Fibroblast of lung (primary cell): ENCODE data around the gene OSBPL1A. TPM values are rescaled to one million over a fixed set of nuclear protein-coding genes. Genes with fewer than 3 reads are reported as not detected.

ENCODE experiments used
- DNase-seq, 2 donors: peaks; one replicate each; pipeline versions ENCODE4 v3.0.0 to v3.0.0-alpha.2; 2010; ENCODE audit warnings: low read depth in 2 of 2
- H2AFZ ChIP-seq: 2 replicates; pipeline ENCODE4 v1.5.1; 2012; ENCODE audit warnings: low read length, control low read depth, inconsistent platforms
- H3K27ac ChIP-seq: 2 replicates; pipeline ENCODE4 v1.5.1; 2011; ENCODE audit warnings: low read length, control low read depth; ENCODE audit not compliant: insufficient read depth
- H3K27me3 ChIP-seq: 2 replicates; pipeline ENCODE4 v1.5.1; 2011; ENCODE audit warnings: mild to moderate bottlenecking, low read length; ENCODE audit not compliant: control insufficient read depth, insufficient read depth
- H3K36me3 ChIP-seq: 2 replicates; pipeline ENCODE4 v1.5.1; 2011; ENCODE audit warnings: low read length; ENCODE audit not compliant: control insufficient read depth, insufficient read depth
- H3K4me1 ChIP-seq: 2 replicates; pipeline ENCODE4 v1.5.1; 2011; ENCODE audit warnings: low read length; ENCODE audit not compliant: control insufficient read depth, insufficient read depth; ENCODE audit errors: extremely low read depth
- H3K4me2 ChIP-seq: 2 replicates; pipeline ENCODE4 v1.5.1; 2011; ENCODE audit warnings: low read length, control low read depth; ENCODE audit not compliant: insufficient read depth; ENCODE audit errors: extremely low read depth
- H3K4me3 ChIP-seq, 4 experiments: fragments of 200-600 bp in 1 of 4; sonication (generic) in 1 of 4; replicated peaks in 1 of 4; 2 replicates each; pipeline ENCODE4 v1.5.1; 2011 to 2016; ENCODE audit warnings: low read length in 4 of 4, low read depth in 3 of 4, mild to moderate bottlenecking in 3 of 4, control low read depth in 2 of 4, inconsistent platforms in 1 of 4, mixed read lengths in 1 of 4; ENCODE audit not compliant: insufficient read depth in 1 of 4; ENCODE audit errors: control extremely low read depth in 1 of 4
- H3K79me2 ChIP-seq: 2 replicates; pipeline ENCODE4 v1.5.1; 2012; ENCODE audit warnings: mild to moderate bottlenecking, low read length, inconsistent platforms; ENCODE audit not compliant: control insufficient read depth, insufficient read depth
- H3K9ac ChIP-seq: 2 replicates; pipeline ENCODE4 v1.5.1; 2011; ENCODE audit warnings: mild to moderate bottlenecking, low read length, control low read depth; ENCODE audit not compliant: insufficient read depth
- H3K9me3 ChIP-seq: 2 replicates; pipeline ENCODE4 v1.5.1; 2012; ENCODE audit warnings: low read depth, low read length; ENCODE audit not compliant: control insufficient read depth, insufficient read depth
- H4K20me1 ChIP-seq: 2 replicates; pipeline ENCODE4 v1.5.1; 2011; ENCODE audit warnings: low read length; ENCODE audit not compliant: control insufficient read depth, insufficient read depth; ENCODE audit errors: extremely low read depth
- EZH2 ChIP-seq: IDR thresholded peaks from 2 replicates; pipeline ENCODE4 v1.5.1; 2012; ENCODE audit warnings: low read length, control low read depth, mild to moderate bottlenecking; ENCODE audit errors: missing control alignments
- polyA plus RNA-seq, 2 donors: library from polyadenylated mRNA; depleted of rRNA in 1 of 2; stranded (reverse) in 1 of 2; unstranded in 1 of 2; fragments of >200 nt; gene quantifications; 2 replicates each; pipeline ENCODE4 v1.2.1, GENCODE V29; 2011 to 2012; ENCODE audit warnings: missing spikeins in 1 of 2
- total RNA-seq: library from RNA; depleted of rRNA; stranded (reverse); fragments of >200 nt; gene quantifications from 2 replicates; pipeline ENCODE4 v1.2.1, GENCODE V29; 2014
- TF ChIP-seq, protein P1 (sequence below), 2 donors: IDR thresholded peaks in 1 of 2; conservative IDR thresholded peaks in 1 of 2; 1 replicate in 1 of 2; 2 replicates in 1 of 2; pipeline ENCODE4 v1.5.1; 2011 to 2012; ENCODE audit warnings: low read length in 2 of 2, control low read depth in 1 of 2, inconsistent platforms in 1 of 2, low read depth in 1 of 2, mild to moderate bottlenecking in 1 of 2

The OSBPL1A gene
- total and polyA plus RNA-seq, 2 donors (not counting 1 experiment from before 2014, with no cell fraction given), result 67.5 to 73.3 TPM

DNA sequence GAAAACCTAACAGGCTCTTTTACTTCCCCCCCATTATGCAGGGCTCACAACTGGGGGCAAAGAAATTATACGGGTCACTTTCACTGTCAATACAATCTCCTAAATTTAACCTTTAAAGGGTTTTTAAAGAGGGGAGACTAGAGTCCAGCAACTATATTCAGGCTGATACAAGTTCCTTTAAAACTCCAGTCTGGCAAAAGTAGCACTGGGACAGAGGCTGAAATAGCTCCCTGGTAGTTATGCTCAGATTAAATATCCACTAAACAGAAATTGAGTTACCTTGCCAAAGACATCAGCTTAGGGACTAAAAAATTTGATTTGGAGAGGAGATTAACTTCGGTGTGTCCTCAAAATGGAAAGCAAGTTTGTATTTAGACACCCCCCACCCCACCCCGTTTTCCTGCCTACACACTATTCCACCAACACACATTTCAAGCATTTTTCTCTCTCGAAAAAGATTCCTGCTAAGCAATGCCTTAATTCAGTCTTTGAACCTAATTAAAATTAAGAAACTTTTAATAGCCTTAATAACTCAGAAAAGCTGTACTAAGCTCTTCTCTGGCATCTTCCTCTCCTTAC is 127.2 kb downstream of the OSBPL1A start:
- H3K4me1 ChIP-seq, result peaks cover 3% of the 10 kb centered on the region
- H3K36me3 ChIP-seq, result no peaks in the 10 kb centered on the region
- no peaks in the 10 kb centered on the region for H3K27me3 ChIP-seq
- peak overlapping the region; percentile 31 for H3K27ac ChIP-seq
- H3K4me2 ChIP-seq, result peak overlapping the region; percentile 93
- no peaks in the 10 kb centered on the region for H3K9me3 ChIP-seq
- H4K20me1 ChIP-seq, result no peaks in the 10 kb centered on the region
- peak overlapping the region; percentile 78 to 97 (median 83) for H3K4me3 ChIP-seq
- H2AFZ ChIP-seq, result no peak overlapping the region
- TF ChIP-seq, protein P1, sequence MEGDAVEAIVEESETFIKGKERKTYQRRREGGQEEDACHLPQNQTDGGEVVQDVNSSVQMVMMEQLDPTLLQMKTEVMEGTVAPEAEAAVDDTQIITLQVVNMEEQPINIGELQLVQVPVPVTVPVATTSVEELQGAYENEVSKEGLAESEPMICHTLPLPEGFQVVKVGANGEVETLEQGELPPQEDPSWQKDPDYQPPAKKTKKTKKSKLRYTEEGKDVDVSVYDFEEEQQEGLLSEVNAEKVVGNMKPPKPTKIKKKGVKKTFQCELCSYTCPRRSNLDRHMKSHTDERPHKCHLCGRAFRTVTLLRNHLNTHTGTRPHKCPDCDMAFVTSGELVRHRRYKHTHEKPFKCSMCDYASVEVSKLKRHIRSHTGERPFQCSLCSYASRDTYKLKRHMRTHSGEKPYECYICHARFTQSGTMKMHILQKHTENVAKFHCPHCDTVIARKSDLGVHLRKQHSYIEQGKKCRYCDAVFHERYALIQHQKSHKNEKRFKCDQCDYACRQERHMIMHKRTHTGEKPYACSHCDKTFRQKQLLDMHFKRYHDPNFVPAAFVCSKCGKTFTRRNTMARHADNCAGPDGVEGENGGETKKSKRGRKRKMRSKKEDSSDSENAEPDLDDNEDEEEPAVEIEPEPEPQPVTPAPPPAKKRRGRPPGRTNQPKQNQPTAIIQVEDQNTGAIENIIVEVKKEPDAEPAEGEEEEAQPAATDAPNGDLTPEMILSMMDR (conservative IDR thresholded peaks at IDR 0.05 in 1 of 2, IDR thresholded peaks at IDR 0.05 in 1 of 2; ENCODE audit: low read depth in 1 of 2, low read length in 2 of 2), result no peak
- no peak for TF ChIP-seq EZH2
- peak in 1 of 2 donors; percentile 15 for DNase-seq
- peaks cover 11% of the 10 kb centered on the region for H3K79me2 ChIP-seq
- no peak overlapping the region for H3K9ac ChIP-seq

DNA sequence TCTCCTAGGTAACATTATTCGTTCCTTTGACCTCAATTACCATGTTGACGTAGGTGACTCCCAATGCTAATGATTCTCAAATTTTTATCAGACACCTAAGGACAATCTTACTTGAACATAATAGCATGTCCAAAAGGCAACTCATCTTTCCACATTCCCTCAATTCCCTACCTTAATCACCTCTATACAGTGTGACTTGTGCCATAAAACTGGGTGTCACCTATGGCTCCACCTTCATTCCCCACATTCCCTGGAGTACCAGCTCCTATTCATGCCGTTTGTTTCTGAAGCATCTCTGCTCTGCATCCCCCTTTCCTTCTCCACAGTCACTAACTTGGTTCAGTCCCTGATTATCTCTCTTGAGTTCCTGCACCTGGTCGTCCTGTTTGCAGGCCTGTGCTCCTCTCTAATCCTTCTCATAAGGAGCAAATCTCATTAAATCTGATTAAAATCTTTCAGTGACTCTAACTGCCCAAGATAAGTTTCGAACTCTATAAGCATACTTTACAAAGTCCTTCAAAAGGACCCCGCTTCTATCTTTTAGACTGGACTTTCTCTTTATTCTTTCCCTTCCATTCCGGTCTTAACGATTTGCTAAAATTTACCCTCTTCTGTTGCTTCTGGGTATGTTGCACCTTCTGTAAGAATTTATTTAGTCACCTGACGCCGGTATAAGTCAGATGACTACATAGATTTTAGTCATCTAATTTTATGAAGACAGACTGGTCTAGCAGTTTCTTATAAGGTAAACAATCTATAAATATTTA is 128.7 kb downstream of the OSBPL1A start:
- no peaks in the 10 kb centered on the region for H3K27me3 ChIP-seq
- no peak overlapping the region for H3K27ac ChIP-seq
- DNase-seq, result no peak
- peaks cover 3% of the 10 kb centered on the region for H3K4me1 ChIP-seq
- TF ChIP-seq, protein P1 (conservative IDR thresholded peaks at IDR 0.05 in 1 of 2, IDR thresholded peaks at IDR 0.05 in 1 of 2; ENCODE audit: low read depth in 1 of 2, low read length in 2 of 2), result no peak
- no peak for TF ChIP-seq EZH2
- H3K4me3 ChIP-seq, result no peak overlapping the region
- H3K9ac ChIP-seq, result no peak overlapping the region
- H2AFZ ChIP-seq, result no peak overlapping the region
- H4K20me1 ChIP-seq, result no peaks in the 10 kb centered on the region
- peaks cover 11% of the 10 kb centered on the region for H3K79me2 ChIP-seq
- peak overlapping the region; percentile 93 for H3K4me2 ChIP-seq
- H3K36me3 ChIP-seq, result no peaks in the 10 kb centered on the region
- no peaks in the 10 kb centered on the region for H3K9me3 ChIP-seq

DNA sequence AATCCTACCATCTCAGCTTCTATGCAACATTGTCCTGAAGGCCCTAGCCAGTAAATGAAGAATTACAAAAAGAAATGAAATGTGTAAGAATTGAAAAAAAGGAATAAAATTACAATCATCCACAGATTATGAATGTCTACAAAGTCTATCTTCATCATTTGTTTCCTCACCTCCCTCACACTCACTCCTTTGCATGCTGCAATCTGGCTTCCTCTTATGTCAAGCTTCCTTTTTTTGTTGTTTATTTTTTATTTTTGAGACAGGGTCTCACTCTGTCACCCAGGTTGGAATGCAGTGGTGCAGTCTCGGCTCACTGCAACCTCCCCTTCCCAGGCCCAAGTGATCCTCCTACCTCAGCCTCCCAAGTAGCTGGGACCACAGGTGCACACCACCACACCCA is 129.7 kb downstream of the OSBPL1A start:
- no peak overlapping the region for H3K27ac ChIP-seq
- no peak for DNase-seq
- no peaks in the 10 kb centered on the region for H3K27me3 ChIP-seq
- TF ChIP-seq, protein P1 (conservative IDR thresholded peaks at IDR 0.05 in 1 of 2, IDR thresholded peaks at IDR 0.05 in 1 of 2; ENCODE audit: low read depth in 1 of 2, low read length in 2 of 2), result no peak
- TF ChIP-seq EZH2, result no peak
- no peak overlapping the region for H3K4me3 ChIP-seq
- peaks cover 11% of the 10 kb centered on the region for H3K79me2 ChIP-seq
- no peaks in the 10 kb centered on the region for H3K4me1 ChIP-seq
- H3K4me2 ChIP-seq, result no peak overlapping the region
- no peaks in the 10 kb centered on the region for H3K9me3 ChIP-seq
- H3K36me3 ChIP-seq, result no peaks in the 10 kb centered on the region
- H3K9ac ChIP-seq, result no peak overlapping the region
- no peaks in the 10 kb centered on the region for H4K20me1 ChIP-seq
- H2AFZ ChIP-seq, result no peak overlapping the region
